Neural progenitor cell (in vitro differentiated cells): ENCODE measurements around the gene COL25A1.

Experiments
- CTCF ChIP-seq: fragments of 200-600 bp; sonication (generic); IDR thresholded peaks from 2 replicates; pipeline ENCODE4 v1.5.1; 2017; ENCODE audit warnings: antibody characterized with exemption, mild to moderate bottlenecking
- EZH2phosphoT487 ChIP-seq: fragments of 200-600 bp; sonication (generic); IDR thresholded peaks from 2 replicates; pipeline ENCODE4 v1.6.1; 2017; ENCODE audit warnings: antibody characterized with exemption

- TF ChIP-seq CTCF (no peak), EZH2phosphoT487 (no peak)
These were observed 178.5 kb downstream of the COL25A1 start for GRCh38 chr4:109123951-109124350.
